C4-2B (cell line): ENCODE results near the gene IL17RD.
"Not testable (repeated sequence)": the region's sequence is repeated elsewhere in the genome, so short reads cannot be mapped to it uniquely, and the experiment has no call there.

Experiments used
- CTCF ChIP-seq: fragments of 450-650 bp; conservative IDR thresholded peaks from 2 replicates; pipeline ENCODE4 v1.5.1; 2017; ENCODE audit warnings: mild to moderate bottlenecking
- ZFX ChIP-seq: fragments of 450-650 bp; IDR thresholded peaks from 2 replicates; pipeline ENCODE4 v1.6.1; 2017

DNA sequence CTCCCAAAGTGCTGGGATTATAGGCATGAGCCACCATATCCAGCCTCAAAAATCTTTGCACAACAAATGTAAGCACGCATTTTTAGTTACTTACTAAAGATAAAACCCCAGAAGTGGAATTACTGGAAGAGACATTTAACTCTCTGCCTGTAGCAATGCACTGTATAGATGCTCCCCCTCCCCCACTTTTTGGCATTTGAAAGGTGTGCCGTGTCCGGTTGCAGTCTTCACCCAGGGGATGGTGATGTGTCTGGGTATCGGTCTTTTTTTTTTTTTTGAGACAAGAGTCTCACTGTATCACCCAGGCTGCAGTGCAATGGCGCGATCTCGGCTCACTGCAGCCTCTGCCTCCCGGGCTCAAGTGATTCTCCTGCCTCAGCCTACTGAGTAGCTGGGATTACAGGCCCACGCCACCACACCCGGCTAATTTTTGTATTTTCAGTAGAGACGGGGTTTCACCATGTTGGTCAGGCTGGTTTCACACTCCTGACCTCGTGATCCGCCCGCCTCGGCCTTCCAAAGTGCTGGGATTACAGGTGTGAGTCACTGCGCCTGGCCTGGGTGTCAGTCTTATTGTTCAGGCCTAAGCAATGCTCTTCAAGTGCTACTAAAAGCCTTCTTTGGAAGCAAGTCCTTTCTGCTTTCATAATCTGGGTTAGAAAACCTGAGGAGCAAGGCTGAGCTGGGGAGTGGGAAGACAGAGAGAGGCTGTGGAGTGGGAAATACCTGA, 81.7 kb downstream of the IL17RD start:
- TF ChIP-seq CTCF, ZFX: not testable (repeated sequence)
